Prostate gland (tissue), 2 donors: Measurements from ENCODE around the gene AFF2.

Experiments used
- CTCF ChIP-seq, 4 experiments: fragments of 200-600 bp in 2 of 4; fragments of 450-650 bp in 2 of 4; sonication (generic) in 2 of 4; IDR thresholded peaks; 1 replicate in 3 of 4; 2 replicates in 1 of 4; pipeline ENCODE4 v1.5.1; 2016 to 2019; ENCODE audit warnings: antibody characterized with exemption in 4 of 4, mild to moderate bottlenecking in 2 of 4, moderate library complexity in 2 of 4
- POLR2AphosphoS5 ChIP-seq: sonication (generic); formaldehyde crosslinking; IDR thresholded peaks from one replicate; pipeline ENCODE4 v1.6.1; 2017; ENCODE audit warnings: antibody characterized with exemption

GRCh38 chrX:148909758-148910157, 409.3 kb downstream of the AFF2 start:
- TF ChIP-seq CTCF (IDR thresholded peaks at IDR 0.05) (no peak), POLR2AphosphoS5 (no peak)
